GM12891 (cell line): ENCODE measurements around the gene PTPRN2.
"Not testable (repeated sequence)": the region's sequence is repeated elsewhere in the genome, so short reads cannot be mapped to it uniquely, and the experiment has no call there.

Experiments used
- DNase-seq: peaks from one replicate; pipeline ENCODE4 v3.0.0; 2011; ENCODE audit warnings: low spot score; ENCODE audit not compliant: insufficient read length
- FAIRE-seq: peaks from 2 replicates; lab custom pipeline; 2011; peaks lifted over from hg19 to GRCh38; lab: Jason Lieb, UNC
- PAX5 ChIP-seq: IDR thresholded peaks from 2 replicates; pipeline ENCODE4 v1.6.1; 2011; ENCODE audit warnings: low read length, moderate library complexity, mild to moderate bottlenecking; ENCODE audit not compliant: insufficient read depth, severe bottlenecking
- POLR2A ChIP-seq: IDR thresholded peaks from 2 replicates; pipeline ENCODE4 v1.6.1; 2011; ENCODE audit warnings: low read depth, low read length, control low read depth
- POLR2AphosphoS5 ChIP-seq: IDR thresholded peaks from 2 replicates; pipeline ENCODE4 v1.6.1; 2011; ENCODE audit warnings: low read depth, low read length, control low read depth
- POU2F2 ChIP-seq: IDR thresholded peaks from 2 replicates; pipeline ENCODE4 v1.6.1; 2011; ENCODE audit warnings: low read depth, mild to moderate bottlenecking, control low read depth, low read length, moderate library complexity
- SPI1 ChIP-seq: IDR thresholded peaks from 2 replicates; pipeline ENCODE4 v1.6.1; 2011; ENCODE audit warnings: low read depth, low read length, control low read depth
- TAF1 ChIP-seq: IDR thresholded peaks from 2 replicates; pipeline ENCODE4 v1.6.1; 2011; ENCODE audit warnings: low read depth, low read length, control low read depth

The PTPRN2 gene

GRCh38 chr7:158300427-158300826 is 287.2 kb downstream of the PTPRN2 start:
- no peak for FAIRE-seq
- DNase-seq: no peak
- TF ChIP-seq POU2F2: no peak
- no peak for TF ChIP-seq POLR2A
- TF ChIP-seq POLR2AphosphoS5: no peak
- TF ChIP-seq TAF1: no peak
- no peak for TF ChIP-seq SPI1
- no peak for TF ChIP-seq PAX5

GRCh38 chr7:158299607-158300006 is 288.0 kb downstream of the PTPRN2 start:
- no peak for DNase-seq
- FAIRE-seq: no peak
- TF ChIP-seq POLR2A: no peak

GRCh38 chr7:158296798-158297104 is 290.9 kb downstream of the PTPRN2 start:
- DNase-seq: no peak
- FAIRE-seq: no peak
- TF ChIP-seq PAX5: no peak
- no peak for TF ChIP-seq TAF1
- TF ChIP-seq SPI1: no peak
- TF ChIP-seq POLR2AphosphoS5: no peak
- TF ChIP-seq POLR2A: no peak
- no peak for TF ChIP-seq POU2F2

- TF ChIP-seq POU2F2 (no peak), PAX5 (no peak), TAF1 (no peak)
- FAIRE-seq (no peak), DNase-seq (no peak)
Measured at GRCh38 chr7:158295966-158296797, 291.4 kb downstream of the PTPRN2 start.

- FAIRE-seq: not testable (repeated sequence)
Measured at GRCh38 chr7:158294468-158295215, 293.0 kb downstream of the PTPRN2 start.

GRCh38 chr7:158292948-158293347 is 294.7 kb downstream of the PTPRN2 start:
- DNase-seq (no peak), FAIRE-seq (no peak)
- TF ChIP-seq PAX5: no peak
- TF ChIP-seq POLR2A: no peak
- no peak for TF ChIP-seq SPI1
- no peak for TF ChIP-seq POLR2AphosphoS5
- TF ChIP-seq TAF1: no peak
- no peak for TF ChIP-seq POU2F2

More at GRCh38 chr7:158294468-158295215, 293.0 kb downstream of the PTPRN2 start:
- DNase-seq: not testable (repeated sequence)

- TF ChIP-seq SPI1 (no peak), TAF1 (no peak), POLR2AphosphoS5 (no peak)
- FAIRE-seq: no peak
- no peak for DNase-seq
Measured at GRCh38 chr7:158291998-158292397, 295.6 kb downstream of the PTPRN2 start.

- DNase-seq: no peak
- TF ChIP-seq POLR2AphosphoS5: no peak
- no peak for TF ChIP-seq TAF1
- TF ChIP-seq SPI1: no peak
- TF ChIP-seq PAX5: no peak
- no peak for TF ChIP-seq POLR2A
- FAIRE-seq: no peak
Measured at GRCh38 chr7:158289761-158290523, 297.7 kb downstream of the PTPRN2 start.

- no peak for DNase-seq
- no peak for TF ChIP-seq POU2F2
- no peak for FAIRE-seq
Measured at GRCh38 chr7:158289231-158289630, 298.4 kb downstream of the PTPRN2 start.

GRCh38 chr7:158286210-158286609 is 301.4 kb downstream of the PTPRN2 start:
- no peak for DNase-seq
- no peak for FAIRE-seq
- TF ChIP-seq POLR2AphosphoS5: no peak
- no peak for TF ChIP-seq POU2F2
- TF ChIP-seq PAX5: no peak
- TF ChIP-seq TAF1: no peak
- no peak for TF ChIP-seq SPI1
- TF ChIP-seq POLR2A: no peak

GRCh38 chr7:158285383-158285770 is 302.2 kb downstream of the PTPRN2 start:
- no peak for FAIRE-seq

More at GRCh38 chr7:158285383-158285770, 302.2 kb downstream of the PTPRN2 start:
- no peak for DNase-seq
- TF ChIP-seq SPI1 (no peak), POLR2A (no peak), PAX5 (no peak), POLR2AphosphoS5 (no peak), TAF1 (no peak), POU2F2 (no peak)
